Fibroblast of peridontal ligament (primary cell): ENCODE data around the gene DPYSL5.

Source experiments
- DNase-seq: peaks from one replicate; pipeline ENCODE4 v3.0.0-alpha.2; 2010; ENCODE audit errors: extremely low read depth

The DPYSL5 gene

GRCh38 chr2:26846334-26847306 is 1.3 kb upstream of the DPYSL5 start:
- DNase-seq, result peak; percentile 76

- DNase-seq, result no peak
Measured at GRCh38 chr2:26847307-26847654, 651 bp upstream of the DPYSL5 start.

GRCh38 chr2:26848336-26849055 is 564 bp downstream of the DPYSL5 start:
- DNase-seq, result no peak

GRCh38 chr2:26849056-26849999 is 1.4 kb downstream of the DPYSL5 start:
- DNase-seq, result no peak

GRCh38 chr2:26850000-26850431 is 2.1 kb downstream of the DPYSL5 start:
- no peak for DNase-seq

GRCh38 chr2:26850505-26850904 is 2.6 kb downstream of the DPYSL5 start:
- no peak for DNase-seq

GRCh38 chr2:26852405-26853306 is 4.7 kb downstream of the DPYSL5 start:
- DNase-seq, result peak; percentile 9

- no peak for DNase-seq
Measured at GRCh38 chr2:26853751-26854150, 5.8 kb downstream of the DPYSL5 start.

GRCh38 chr2:26854283-26854827 is 6.4 kb downstream of the DPYSL5 start:
- no peak for DNase-seq

- DNase-seq, result no peak
Measured at GRCh38 chr2:26855466-26855865, 7.5 kb downstream of the DPYSL5 start.

- no peak for DNase-seq
Measured at GRCh38 chr2:26859622-26860021, 11.7 kb downstream of the DPYSL5 start.

GRCh38 chr2:26860211-26860850 is 12.4 kb downstream of the DPYSL5 start:
- no peak for DNase-seq

- peak; percentile 23 for DNase-seq
Measured at GRCh38 chr2:26861610-26862224, 13.8 kb downstream of the DPYSL5 start.

- DNase-seq, result no peak
Measured at GRCh38 chr2:26864226-26864625, 16.3 kb downstream of the DPYSL5 start.

- no peak for DNase-seq
Measured at GRCh38 chr2:26864646-26865045, 16.7 kb downstream of the DPYSL5 start.

GRCh38 chr2:26870585-26871095 is 22.7 kb downstream of the DPYSL5 start:
- DNase-seq, result no peak

GRCh38 chr2:26873286-26873983 is 25.5 kb downstream of the DPYSL5 start:
- DNase-seq, result no peak

GRCh38 chr2:26874514-26874913 is 26.6 kb downstream of the DPYSL5 start:
- no peak for DNase-seq
